ENCODE measurements around the gene PTGIS. TPM values are rescaled to one million over a fixed set of nuclear protein-coding genes. Genes with fewer than 3 reads are reported as not detected.

The PTGIS gene
- total and polyA plus RNA-seq, 2 experiments from 2014 or later, result 2.1 to 7.8 TPM

- H3K27me3 ChIP-seq, result no peaks in the 10 kb centered on the region
- no peaks in the 10 kb centered on the region for H3K4me1 ChIP-seq (ENCODE audit: low read depth)
- no peaks in the 10 kb centered on the region for H3K9me3 ChIP-seq (ENCODE audit: low read depth)
- no peaks in the 10 kb centered on the region for H3K36me3 ChIP-seq
- no peak overlapping the region for H3K4me3 ChIP-seq
- no peak overlapping the region for H3K27ac ChIP-seq
- TF ChIP-seq CTCF (IDR thresholded peaks at IDR 0.05; ENCODE audit: low read depth, low read length), result no peak
- DNase-seq (ENCODE audit: low read depth in 1 of 2, low spot score in 1 of 2), result peak in 1 of 2 donors; percentile 54
These were observed 66.0 kb downstream of the PTGIS start for GRCh38 chr20:49501917-49502316.

GRCh38 chr20:49497398-49497669 is 70.6 kb downstream of the PTGIS start:
- DNase-seq (ENCODE audit: low read depth in 1 of 2, low spot score in 1 of 2), result no peak
- Histone ChIP-seq H3K9me3 (ENCODE audit: low read depth) (no peaks in the 10 kb centered on the region), H3K4me1 (ENCODE audit: low read depth) (no peaks in the 10 kb centered on the region), H3K27ac (no peak overlapping the region), H3K4me3 (no peak overlapping the region), H3K27me3 (no peaks in the 10 kb centered on the region), H3K36me3 (no peaks in the 10 kb centered on the region)
- TF ChIP-seq CTCF (IDR thresholded peaks at IDR 0.05; ENCODE audit: low read depth, low read length), result no peak

GRCh38 chr20:49496553-49497397 is 71.2 kb downstream of the PTGIS start:
- no peaks in the 10 kb centered on the region for H3K4me1 ChIP-seq (ENCODE audit: low read depth)
- no peaks in the 10 kb centered on the region for H3K27me3 ChIP-seq
- DNase-seq (ENCODE audit: low read depth in 1 of 2, low spot score in 1 of 2), result peak in 1 of 2 donors; percentile 30
- H3K4me3 ChIP-seq, result no peak overlapping the region
- no peak overlapping the region for H3K27ac ChIP-seq
- TF ChIP-seq CTCF (IDR thresholded peaks at IDR 0.05; ENCODE audit: low read depth, low read length), result no peak
- no peaks in the 10 kb centered on the region for H3K9me3 ChIP-seq (ENCODE audit: low read depth)
- H3K36me3 ChIP-seq, result no peaks in the 10 kb centered on the region

GRCh38 chr20:49496043-49496442 is 71.9 kb downstream of the PTGIS start:
- Histone ChIP-seq H3K27ac (no peak overlapping the region), H3K4me3 (no peak overlapping the region), H3K4me1 (ENCODE audit: low read depth) (no peaks in the 10 kb centered on the region), H3K27me3 (peaks cover under 1% of the 10 kb centered on the region), H3K36me3 (no peaks in the 10 kb centered on the region), H3K9me3 (ENCODE audit: low read depth) (no peaks in the 10 kb centered on the region)
- no peak for DNase-seq (ENCODE audit: low read depth in 1 of 2, low spot score in 1 of 2)
- TF ChIP-seq CTCF (IDR thresholded peaks at IDR 0.05; ENCODE audit: low read depth, low read length), result no peak

- Histone ChIP-seq H3K9me3 (ENCODE audit: low read depth) (no peaks in the 10 kb centered on the region), H3K36me3 (no peaks in the 10 kb centered on the region), H3K4me1 (ENCODE audit: low read depth) (no peaks in the 10 kb centered on the region), H3K27me3 (peaks cover 34% of the 10 kb centered on the region), H3K27ac (no peak overlapping the region), H3K4me3 (no peak overlapping the region)
- TF ChIP-seq CTCF (IDR thresholded peaks at IDR 0.05; ENCODE audit: low read depth, low read length), result no peak
- no peak for DNase-seq (ENCODE audit: low read depth in 1 of 2, low spot score in 1 of 2)
These were observed 77.2 kb downstream of the PTGIS start for GRCh38 chr20:49490689-49491088.
